HL-60 (cell line): ENCODE measurements around the gene PNCK.

Experiments used
- DNase-seq, 2 experiments: peaks; one replicate each; pipeline ENCODE4 v3.0.0-alpha.2; 2010 to 2020; ENCODE audit warnings: low read depth in 1 of 2, low spot score in 1 of 2
- H3K27ac ChIP-seq: fragments of 250-450 bp; sonication (Bioruptor Pico); replicated peaks from 2 replicates; pipeline ENCODE4 v1.5.1; 2020; ENCODE audit warnings: mild to moderate bottlenecking, moderate library complexity
- H3K27me3 ChIP-seq: fragments of 250-450 bp; sonication (Bioruptor Pico); 2 replicates; pipeline ENCODE4 v1.5.1; 2021; ENCODE audit warnings: mild to moderate bottlenecking, moderate library complexity; ENCODE audit not compliant: insufficient read depth, poor library complexity, severe bottlenecking
- H3K4me3 ChIP-seq: replicated peaks from 2 replicates; pipeline ENCODE4 v1.5.1; 2011; ENCODE audit warnings: mild to moderate bottlenecking, control low read depth, low read length; ENCODE audit not compliant: insufficient read depth
- CTCF ChIP-seq: IDR thresholded peaks from one replicate; pipeline ENCODE4 v1.5.1; 2011; ENCODE audit warnings: low read length, control low read depth, inconsistent platforms; ENCODE audit not compliant: insufficient read depth
- GABPA ChIP-seq: IDR thresholded peaks from 2 replicates; pipeline ENCODE4 v1.6.1; 2012; ENCODE audit warnings: low read depth
- POLR2AphosphoS5 ChIP-seq: IDR thresholded peaks from 2 replicates; pipeline ENCODE4 v1.6.1; 2012; ENCODE audit warnings: low read depth
- REST ChIP-seq: IDR thresholded peaks from 2 replicates; pipeline ENCODE4 v1.6.1; 2012; ENCODE audit warnings: low read depth; ENCODE audit not compliant: insufficient replicate concordance
- SPI1 ChIP-seq: IDR thresholded peaks from 2 replicates; pipeline ENCODE4 v1.6.1; 2012; ENCODE audit warnings: low read depth, mild to moderate bottlenecking, borderline replicate concordance

PNCK gene

GRCh38 chrX:153627675-153628111, 45.9 kb downstream of the PNCK start:
- no peaks in the 10 kb centered on the region for H3K27me3 ChIP-seq

GRCh38 chrX:153626863-153627674, 46.5 kb downstream of the PNCK start:
- TF ChIP-seq POLR2AphosphoS5: no peak
- TF ChIP-seq SPI1: no peak
- TF ChIP-seq REST: no peak
- no peak for TF ChIP-seq CTCF
- no peak for TF ChIP-seq GABPA
- H3K27me3 ChIP-seq: no peaks in the 10 kb centered on the region

More at GRCh38 chrX:153627675-153628111, 45.9 kb downstream of the PNCK start:
- H3K4me3 ChIP-seq: no peak overlapping the region
- H3K27ac ChIP-seq: no peak overlapping the region
- no peak for DNase-seq
- TF ChIP-seq CTCF: no peak
- no peak for TF ChIP-seq GABPA
- TF ChIP-seq REST: no peak
- TF ChIP-seq POLR2AphosphoS5: no peak
- no peak for TF ChIP-seq SPI1

GRCh38 chrX:153626025-153626633, 47.5 kb downstream of the PNCK start:
- Histone ChIP-seq H3K27ac (no peak overlapping the region), H3K4me3 (no peak overlapping the region), H3K27me3 (no peaks in the 10 kb centered on the region)
- no peak for DNase-seq
- TF ChIP-seq CTCF (no peak), SPI1 (no peak), GABPA (no peak), POLR2AphosphoS5 (no peak), REST (no peak)

More at GRCh38 chrX:153626863-153627674, 46.5 kb downstream of the PNCK start:
- Histone ChIP-seq H3K27ac (no peak overlapping the region), H3K4me3 (no peak overlapping the region)
- DNase-seq: no peak
